Measurements from ENCODE around the gene ZNF827.

Gene ZNF827

DNA sequence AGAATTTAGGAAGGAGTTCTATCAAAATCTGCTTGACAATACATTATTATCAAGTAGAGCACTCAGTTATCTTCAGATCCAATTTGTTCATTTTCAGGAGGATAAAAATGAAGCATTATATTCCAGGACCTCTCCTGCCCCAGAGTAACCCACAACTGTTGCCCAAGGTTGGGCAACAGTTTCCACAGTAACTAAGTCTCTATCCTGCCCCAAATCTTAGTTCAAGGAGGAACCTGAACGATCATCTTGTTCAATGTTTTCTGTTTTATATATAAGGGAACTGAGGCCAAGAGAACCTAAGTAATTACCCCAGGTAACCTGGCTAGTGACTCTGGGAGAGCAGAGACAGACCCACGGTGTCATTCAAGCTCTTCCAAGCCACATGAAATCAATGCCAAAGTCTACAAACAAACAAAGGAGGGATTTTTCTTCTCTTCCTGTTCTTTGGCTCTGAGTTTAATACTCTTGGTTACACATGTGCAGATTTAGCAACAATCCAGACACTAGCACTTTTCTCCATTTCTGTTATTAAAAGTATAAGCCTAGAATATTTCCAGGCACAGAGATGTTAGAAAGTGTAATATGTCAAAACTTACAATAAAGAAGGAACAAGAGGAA is 153.1 kb downstream of the ZNF827 start:
- DNase-seq (ENCODE audit: extremely low read depth, low read depth): no peak
- no peak for TF ChIP-seq CTCF (IDR thresholded peaks at IDR 0.05; ENCODE audit: low read depth, low read length)

- DNase-seq (ENCODE audit: extremely low read depth, low read depth): no peak
- no peak for TF ChIP-seq CTCF (IDR thresholded peaks at IDR 0.05; ENCODE audit: low read depth, low read length)
Measured at GRCh38 chr4:145784036-145784435, 154.6 kb downstream of the ZNF827 start.

- no peak for DNase-seq (ENCODE audit: extremely low read depth, low read depth)
- TF ChIP-seq CTCF (IDR thresholded peaks at IDR 0.05; ENCODE audit: low read depth, low read length): no peak
Measured at GRCh38 chr4:145782756-145783155, 155.9 kb downstream of the ZNF827 start.

GRCh38 chr4:145781351-145781750 is 157.3 kb downstream of the ZNF827 start:
- no peak for DNase-seq (ENCODE audit: extremely low read depth, low read depth)

GRCh38 chr4:145779319-145779801 is 159.3 kb downstream of the ZNF827 start:
- no peak for DNase-seq (ENCODE audit: extremely low read depth, low read depth)
- no peak for TF ChIP-seq CTCF (IDR thresholded peaks at IDR 0.05; ENCODE audit: low read depth, low read length)

More at GRCh38 chr4:145781351-145781750, 157.3 kb downstream of the ZNF827 start:
- TF ChIP-seq CTCF (IDR thresholded peaks at IDR 0.05; ENCODE audit: low read depth, low read length): no peak

DNA sequence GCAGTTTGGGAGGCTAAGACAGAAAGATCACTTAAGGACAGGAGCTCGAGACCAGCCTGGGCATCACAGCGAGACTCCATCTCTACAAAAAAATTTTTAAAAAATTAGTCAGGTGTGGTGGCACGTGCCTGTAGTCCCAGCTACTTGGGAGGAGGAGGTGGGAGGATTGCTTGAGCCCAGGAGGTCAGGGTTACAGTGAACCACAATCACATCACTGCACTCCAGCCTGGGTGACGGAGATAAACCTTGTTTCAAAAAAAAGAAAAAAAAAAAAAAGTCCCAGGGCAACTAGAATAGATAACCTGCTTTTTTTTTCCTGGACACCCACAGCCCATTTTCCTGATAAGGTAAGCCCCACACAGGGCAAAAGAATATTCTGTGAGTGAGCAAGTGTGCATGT is 162.4 kb downstream of the ZNF827 start:
- DNase-seq (ENCODE audit: extremely low read depth, low read depth): no peak
- TF ChIP-seq CTCF (IDR thresholded peaks at IDR 0.05; ENCODE audit: low read depth, low read length): no peak

- TF ChIP-seq CTCF (IDR thresholded peaks at IDR 0.05; ENCODE audit: low read depth, low read length): no peak
- DNase-seq (ENCODE audit: extremely low read depth, low read depth): no peak
Measured at GRCh38 chr4:145775406-145775805, 163.2 kb downstream of the ZNF827 start.
